HepG2 (cell line): ENCODE data around the gene KHK. TPM values are rescaled to one million over a fixed set of nuclear protein-coding genes. Genes with fewer than 3 reads are reported as not detected.
"Not testable (repeated sequence)": the region's sequence is repeated elsewhere in the genome, so short reads cannot be mapped to it uniquely, and the experiment has no call there.

Experiments
- ATAC-seq: fragments of 200-7000 bp; cut with Tn5 transposase; 3 replicates; pipeline ENCODE4 v1.9.1; 2020; ENCODE audit warnings: mild to moderate bottlenecking, moderate library complexity
- BruUV-seq: library from RNA; stranded (reverse); fragments of 400-500 nt; replicated peaks from 2 replicates; lab custom pipeline; 2021; lab: Mats Ljungman, UMichigan
- CTCF ChIA-PET: fragments of 300-600 bp; formaldehyde crosslinking; extraction: SDS; loops from one replicate; lab custom pipeline; 2021; ENCODE audit warnings: low total read pairs, inconsistent platforms, low intra/inter-chr PET ratio; lab: Yijun Ruan, JAX
- POLR2A ChIA-PET: fragments of 350-600 bp; sonication (Branson Sonifier 250); formaldehyde crosslinking; loops from one replicate; lab custom pipeline; 2020; ENCODE audit warnings: antibody characterized with exemption, inconsistent platforms; lab: Yijun Ruan, JAX
- DNase-seq: peaks from one replicate; pipeline ENCODE4 v3.0.0-alpha.2; 2015; ENCODE audit warnings: low spot score
- FAIRE-seq: peaks from 3 replicates; lab custom pipeline; 2011; peaks lifted over from hg19 to GRCh38; lab: Jason Lieb, UNC
- H2AFZ ChIP-seq: one replicate; pipeline ENCODE4 v1.6.1; 2011; ENCODE audit warnings: low read length, inconsistent platforms
- H3K27ac ChIP-seq: fragments of 300-600 bp; 3 replicates; pipeline ENCODE4 v1.8.0; 2011; ENCODE audit warnings: mixed run types, mild to moderate bottlenecking, mixed read lengths, low read length, inconsistent platforms; ENCODE audit not compliant: insufficient read depth; ENCODE audit errors: extremely low read length
- H3K27me3 ChIP-seq, 2 experiments: fragments of 200-600 bp in 1 of 2; 2 replicates in 1 of 2; 3 replicates in 1 of 2; pipeline versions ENCODE4 v1.6.0 to v1.8.0; 2011; ENCODE audit warnings: low read length in 2 of 2, mild to moderate bottlenecking in 2 of 2, moderate library complexity in 2 of 2, inconsistent platforms in 1 of 2; ENCODE audit not compliant: insufficient read depth in 2 of 2, control insufficient read depth in 1 of 2
- H3K36me3 ChIP-seq, 2 experiments: fragments of 200-600 bp in 1 of 2; replicated peaks in 1 of 2; 2 replicates in 1 of 2; 3 replicates in 1 of 2; pipeline versions ENCODE4 v1.5.1 to v1.8.0; 2011; ENCODE audit warnings: low read length in 2 of 2, inconsistent platforms in 1 of 2; ENCODE audit not compliant: insufficient read depth in 2 of 2, control insufficient read depth in 1 of 2
- H3K4me1 ChIP-seq: 2 replicates; pipeline ENCODE4 v1.5.1; 2012; ENCODE audit warnings: low read length, inconsistent platforms; ENCODE audit not compliant: insufficient read depth
- H3K4me2 ChIP-seq: 2 replicates; pipeline ENCODE4 v1.6.0; 2011; ENCODE audit warnings: low read depth, low read length, inconsistent platforms
- H3K4me3 ChIP-seq, 3 experiments: fragments of 200-600 bp in 1 of 3; sonication (generic), shearing (Covaris generic) in 1 of 3; replicated peaks in 1 of 3; 2 replicates each; pipeline ENCODE4 v1.5.1; 2011 to 2016; ENCODE audit warnings: low read length in 3 of 3, inconsistent platforms in 2 of 3, low read depth in 2 of 3, mild to moderate bottlenecking in 2 of 3, control low read depth in 1 of 3, mixed read lengths in 1 of 3; ENCODE audit not compliant: insufficient read depth in 1 of 3
- H3K79me2 ChIP-seq: one replicate; pipeline ENCODE4 v1.6.1; 2011; ENCODE audit warnings: low read length, inconsistent platforms; ENCODE audit not compliant: insufficient read depth
- H3K9ac ChIP-seq: 2 replicates; pipeline ENCODE4 v1.6.0; 2011; ENCODE audit warnings: mild to moderate bottlenecking, low read depth, low read length, inconsistent platforms; ENCODE audit not compliant: insufficient read depth
- H3K9me3 ChIP-seq: 2 replicates; pipeline ENCODE4 v1.5.1; 2012; ENCODE audit warnings: mild to moderate bottlenecking, low read length
- H4K20me1 ChIP-seq: 2 replicates; pipeline ENCODE4 v1.6.0; 2011; ENCODE audit warnings: inconsistent platforms, mild to moderate bottlenecking, low read length, moderate library complexity; ENCODE audit not compliant: insufficient read depth
- AFF4 ChIP-seq: sonication (generic); formaldehyde crosslinking; IDR thresholded peaks from 2 replicates; pipeline ENCODE4 v1.4.0; 2020; ENCODE audit warnings: missing genetic modification reagents
- ATF7 ChIP-seq, 2 experiments: fragments of 450-650 bp in 1 of 2; sonication (generic) in 1 of 2; formaldehyde crosslinking in 1 of 2; IDR thresholded peaks; 2 replicates each; pipeline versions ENCODE4 v1.4.0 to v1.6.1; 2016 to 2020; ENCODE audit warnings: antibody characterized with exemption in 1 of 2, mild to moderate bottlenecking in 1 of 2, missing genetic modification reagents in 1 of 2
- ELK4 ChIP-seq: sonication (generic); formaldehyde crosslinking; IDR thresholded peaks from 2 replicates; pipeline ENCODE4 v1.9.0; 2021; ENCODE audit warnings: missing genetic modification reagents, borderline replicate concordance
- HOXA9 ChIP-seq: sonication (generic); formaldehyde crosslinking; IDR thresholded peaks from 2 replicates; pipeline ENCODE4 v1.8.1; 2022; ENCODE audit warnings: missing genetic modification reagents, mild to moderate bottlenecking, moderate library complexity, borderline replicate concordance
- MBD4 ChIP-seq: IDR thresholded peaks from 2 replicates; pipeline ENCODE4 v1.6.1; 2012; ENCODE audit warnings: low read length, inconsistent platforms, borderline replicate concordance
- ONECUT2 ChIP-seq: sonication (generic); formaldehyde crosslinking; IDR thresholded peaks from 2 replicates; pipeline ENCODE4 v1.4.0; 2020; ENCODE audit warnings: missing genetic modification reagents
- ZNF230 ChIP-seq: sonication (generic); formaldehyde crosslinking; IDR thresholded peaks from 2 replicates; pipeline ENCODE4 v1.4.0; 2020; ENCODE audit warnings: mild to moderate bottlenecking, missing genetic modification reagents
- ZNF441 ChIP-seq: sonication (generic); formaldehyde crosslinking; IDR thresholded peaks from 2 replicates; pipeline ENCODE4 v1.7.0; 2021; ENCODE audit warnings: missing genetic modification reagents, borderline replicate concordance
- ZNF562 ChIP-seq: sonication (generic); formaldehyde crosslinking; IDR thresholded peaks from 2 replicates; pipeline ENCODE4 v1.8.0; 2022; ENCODE audit warnings: missing genetic modification reagents, borderline replicate concordance
- ZNF761 ChIP-seq: sonication (generic); formaldehyde crosslinking; conservative IDR thresholded peaks from 2 replicates; pipeline ENCODE4 v1.4.0; 2020; ENCODE audit warnings: mild to moderate bottlenecking, missing genetic modification reagents
- WGBS: methylation state at CpG from one replicate; pipeline ENCODE4 v1.1.6; 2017; ENCODE audit warnings: low lambda C conversion rate; 5-methylcytosine and 5-hydroxymethylcytosine counted together
- in situ Hi-C: cut with HindIII; loops from 2 replicates; pipeline ENCODE4 v1.10.0; 2017; ENCODE audit warnings: low pct_unique_long_range_greater_than_20kb; ENCODE audit not compliant: extremely low pct_ligation_motif_present
- intact Hi-C: fragments of 100-400 bp; cut with micrococcal nuclease; formaldehyde crosslinking; loops from one replicate; pipeline ENCODE4 v1.10.0; 2022; ENCODE audit not compliant: unreplicated experiment
- polyA plus RNA-seq, 8 experiments: library from polyadenylated mRNA; depleted of rRNA in 3 of 8; stranded (reverse) in 7 of 8; unstranded in 1 of 8; fragments of >200 nt; fragmentation: Illumina TruSeq in 4 of 8; extraction: Trizol in 4 of 8; gene quantifications; 2 replicates each; pipeline versions ENCODE4 v1.2.1 to v1.2.3, GENCODE V29; 2011 to 2016; ENCODE audit warnings: low read depth in 4 of 8, missing spikeins in 1 of 8, mixed read lengths in 1 of 8; ENCODE audit not compliant: insufficient read depth in 1 of 8
- total RNA-seq, 5 experiments: library from RNA; depleted of rRNA; stranded (reverse); fragments of >200 nt; fragmentation: Illumina TruSeq; extraction: Trizol; gene quantifications; 2 replicates each; pipeline ENCODE4 v1.2.3, GENCODE V29; 2016; ENCODE audit warnings: low read depth in 1 of 5

The KHK gene
- total and polyA plus RNA-seq, 2 of the 13 experiments (the other 11 are each of a cell fraction or from before 2014, with no cell fraction given): 40.9 to 99.2 TPM

- TF ChIP-seq AFF4 (CRISPR knock-in tag) (no peak), ONECUT2 (CRISPR knock-in tag) (no peak), ELK4 (no peak), ZNF230 (CRISPR knock-in tag) (no peak), MBD4 (no peak)
- TF ChIP-seq, all 625 proteins: peak for 115
Observed at GRCh38 chr2:27118525-27119329, 32.2 kb downstream of the KHK start, which contains the start of gene CGREF1 (continued).

- H2AFZ ChIP-seq; H4K20me1 ChIP-seq; DNase-seq; H3K79me2 ChIP-seq; ATAC-seq; in situ Hi-C loops; CTCF ChIA-PET; H3K9ac ChIP-seq; H3K27ac ChIP-seq; BruUV-seq; H3K36me3 ChIP-seq; H3K9me3 ChIP-seq; TF ChIP-seq ATF7 (IDR thresholded peaks at IDR 0.05): not testable (repeated sequence)
- H3K27me3 ChIP-seq: peaks cover 2 to 45% of the 10 kb centered on the region in 2 experiments; a peak in 4 of 5 replicates
- H3K4me3 ChIP-seq: peak overlapping the region in 2 of 3 experiments; percentile 60 to 82; a peak in 4 of 6 replicates
- FAIRE-seq: peak; percentile 8
- intact Hi-C loops: loop anchor here (5.0 kb wide), 1 partner anchor 73 kb away; no protein-coding TSS in a partner anchor
- peaks cover 69% of the 10 kb centered on the region for H3K4me1 ChIP-seq
- POLR2A ChIA-PET: interaction anchor here (1.3 to 1.7 kb wide), 4 partner anchors 11 to 93 kb away, joined by 4 to 11 read pairs (median 6); partner anchors contain the start of genes ATRAID, PREB and SLC5A6
- H3K4me2 ChIP-seq: peak overlapping the region; percentile 92
- WGBS: 93% methylated on average over 8 of the region's 8 CpGs
- TF ChIP-seq HOXA9 (CRISPR knock-in tag) (peak; percentile 16; the same call in 1 of the 2 replicates), ZNF441 (CRISPR knock-in tag) (peak; percentile 6; the same call in 1 of the 2 replicates), ZNF761 (0 out of 2 replicates have a peak, but pooled peaks have one; percentile 25), ATF7 (CRISPR knock-in tag; IDR thresholded peaks at IDR 0.05) (0 out of 2 replicates have a peak, but pooled peaks have one; percentile 58), ZNF562 (CRISPR knock-in tag) (0 out of 2 replicates have a peak, but pooled peaks have one; percentile 50)
Observed at GRCh38 chr2:27119330-27119670, 32.7 kb downstream of the KHK start.
